ENCODE results near the gene TMEM248.
"Not testable (repeated sequence)": the region's sequence is repeated elsewhere in the genome, so short reads cannot be mapped to it uniquely, and the experiment has no call there.

The TMEM248 gene

GRCh38 chr7:66920769-66921395 lies at the start of gene TMEM248:
Gene TMEM248, plus strand, starts transcription at chr7:66921225. Its CDS starts 20,641 bp downstream, at chr7:66941866.
- peak; percentile 85 for DNase-seq (ENCODE audit: low spot score)

GRCh38 chr7:66873476-66873875 lies 47.5 kb upstream of the TMEM248 start:
- DNase-seq (ENCODE audit: low spot score) = no peak

GRCh38 chr7:66877577-66878300 lies 43.3 kb upstream of the TMEM248 start:
- DNase-seq (ENCODE audit: low spot score) = no peak

GRCh38 chr7:66878301-66878685 lies 42.7 kb upstream of the TMEM248 start:
- DNase-seq (ENCODE audit: low spot score) = not testable (repeated sequence)

GRCh38 chr7:66880053-66880452 lies 41.0 kb upstream of the TMEM248 start:
- DNase-seq (ENCODE audit: low spot score) = no peak

GRCh38 chr7:66880577-66880976 lies 40.4 kb upstream of the TMEM248 start:
- DNase-seq (ENCODE audit: low spot score) = not testable (repeated sequence)

- no peak for DNase-seq (ENCODE audit: low spot score)
These were observed 37.3 kb upstream of the TMEM248 start for GRCh38 chr7:66883716-66884115.

GRCh38 chr7:66884556-66884955 lies 36.5 kb upstream of the TMEM248 start:
- not testable (repeated sequence) for DNase-seq (ENCODE audit: low spot score)

GRCh38 chr7:66886152-66886551 lies 34.9 kb upstream of the TMEM248 start:
- DNase-seq (ENCODE audit: low spot score) = no peak

GRCh38 chr7:66888223-66888622 lies 32.8 kb upstream of the TMEM248 start:
- DNase-seq (ENCODE audit: low spot score) = not testable (repeated sequence)

- peak; percentile 59 for DNase-seq (ENCODE audit: low spot score)
These were observed 26.5 kb upstream of the TMEM248 start for GRCh38 chr7:66894463-66895080.

GRCh38 chr7:66896441-66896840 lies 24.6 kb upstream of the TMEM248 start:
- DNase-seq (ENCODE audit: low spot score) = no peak

GRCh38 chr7:66899552-66900280 lies 21.3 kb upstream of the TMEM248 start:
- DNase-seq (ENCODE audit: low spot score) = no peak

GRCh38 chr7:66901941-66902843 lies 18.8 kb upstream of the TMEM248 start:
- no peak for DNase-seq (ENCODE audit: low spot score)

GRCh38 chr7:66902844-66903180 lies 18.2 kb upstream of the TMEM248 start:
- DNase-seq (ENCODE audit: low spot score) = no peak

GRCh38 chr7:66903360-66904062 lies 17.5 kb upstream of the TMEM248 start:
- no peak for DNase-seq (ENCODE audit: low spot score)

GRCh38 chr7:66904063-66904593 lies 16.9 kb upstream of the TMEM248 start:
- DNase-seq (ENCODE audit: low spot score) = no peak

- DNase-seq (ENCODE audit: low spot score) = no peak
These were observed 15.7 kb upstream of the TMEM248 start for GRCh38 chr7:66905278-66905677.

- DNase-seq (ENCODE audit: low spot score) = no peak
These were observed 15.3 kb upstream of the TMEM248 start for GRCh38 chr7:66905689-66906088.

GRCh38 chr7:66907731-66908130 lies 13.3 kb upstream of the TMEM248 start:
- no peak for DNase-seq (ENCODE audit: low spot score)

- DNase-seq (ENCODE audit: low spot score) = not testable (repeated sequence)
These were observed 12.4 kb upstream of the TMEM248 start for GRCh38 chr7:66908598-66908997.
